Measurements from ENCODE around the gene GABRB2.

GABRB2 gene

GRCh38 chr5:161421067-161421466 lies 125.5 kb downstream of the GABRB2 start:
- no peak for DNase-seq
- H3K36me3 ChIP-seq: no peaks in the 10 kb centered on the region
- no peaks in the 10 kb centered on the region for H3K9me3 ChIP-seq
- TF ChIP-seq, protein P1, sequence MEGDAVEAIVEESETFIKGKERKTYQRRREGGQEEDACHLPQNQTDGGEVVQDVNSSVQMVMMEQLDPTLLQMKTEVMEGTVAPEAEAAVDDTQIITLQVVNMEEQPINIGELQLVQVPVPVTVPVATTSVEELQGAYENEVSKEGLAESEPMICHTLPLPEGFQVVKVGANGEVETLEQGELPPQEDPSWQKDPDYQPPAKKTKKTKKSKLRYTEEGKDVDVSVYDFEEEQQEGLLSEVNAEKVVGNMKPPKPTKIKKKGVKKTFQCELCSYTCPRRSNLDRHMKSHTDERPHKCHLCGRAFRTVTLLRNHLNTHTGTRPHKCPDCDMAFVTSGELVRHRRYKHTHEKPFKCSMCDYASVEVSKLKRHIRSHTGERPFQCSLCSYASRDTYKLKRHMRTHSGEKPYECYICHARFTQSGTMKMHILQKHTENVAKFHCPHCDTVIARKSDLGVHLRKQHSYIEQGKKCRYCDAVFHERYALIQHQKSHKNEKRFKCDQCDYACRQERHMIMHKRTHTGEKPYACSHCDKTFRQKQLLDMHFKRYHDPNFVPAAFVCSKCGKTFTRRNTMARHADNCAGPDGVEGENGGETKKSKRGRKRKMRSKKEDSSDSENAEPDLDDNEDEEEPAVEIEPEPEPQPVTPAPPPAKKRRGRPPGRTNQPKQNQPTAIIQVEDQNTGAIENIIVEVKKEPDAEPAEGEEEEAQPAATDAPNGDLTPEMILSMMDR (IDR thresholded peaks at IDR 0.05; ENCODE audit: low read depth, low read length): no peak
- no peaks in the 10 kb centered on the region for H3K4me1 ChIP-seq
- no peak overlapping the region for H3K4me3 ChIP-seq (ENCODE audit: low read depth, low read length)
- no peaks in the 10 kb centered on the region for H3K27me3 ChIP-seq

GRCh38 chr5:161420521-161420920 lies 126.0 kb downstream of the GABRB2 start:
- TF ChIP-seq, protein P1 (IDR thresholded peaks at IDR 0.05; ENCODE audit: low read depth, low read length): no peak
- no peak for DNase-seq
- Histone ChIP-seq H3K36me3 (no peaks in the 10 kb centered on the region), H3K4me1 (no peaks in the 10 kb centered on the region), H3K27me3 (no peaks in the 10 kb centered on the region), H3K4me3 (ENCODE audit: low read depth, low read length) (no peak overlapping the region), H3K9me3 (no peaks in the 10 kb centered on the region)

DNA sequence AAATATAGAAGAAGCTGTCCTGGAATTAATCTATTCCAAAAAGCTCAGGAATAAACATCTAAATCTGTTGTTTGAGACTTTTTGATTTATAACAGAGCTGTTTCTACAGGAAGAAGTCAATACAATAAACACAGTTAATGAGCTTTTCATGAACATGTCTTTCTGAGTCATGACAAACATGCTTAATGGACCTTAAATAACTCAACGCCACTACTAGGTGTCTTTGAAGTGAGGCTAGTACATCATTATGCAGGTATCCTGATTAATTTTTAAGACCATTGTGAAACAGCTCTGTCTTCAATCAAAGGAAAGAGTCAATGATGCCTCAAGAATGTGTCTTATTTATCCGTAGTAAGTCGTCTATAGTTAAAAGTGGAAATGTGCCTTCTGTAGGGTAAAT lies 131.6 kb downstream of the GABRB2 start:
- no peaks in the 10 kb centered on the region for H3K4me1 ChIP-seq
- DNase-seq: no peak
- H3K36me3 ChIP-seq: no peaks in the 10 kb centered on the region
- no peak overlapping the region for H3K4me3 ChIP-seq (ENCODE audit: low read depth, low read length)
- no peaks in the 10 kb centered on the region for H3K27me3 ChIP-seq
- TF ChIP-seq, protein P1 (IDR thresholded peaks at IDR 0.05; ENCODE audit: low read depth, low read length): no peak
- H3K9me3 ChIP-seq: no peaks in the 10 kb centered on the region

GRCh38 chr5:161414037-161414436 lies 132.5 kb downstream of the GABRB2 start:
- DNase-seq: no peak
- Histone ChIP-seq H3K9me3 (no peaks in the 10 kb centered on the region), H3K4me1 (no peaks in the 10 kb centered on the region), H3K27me3 (no peaks in the 10 kb centered on the region), H3K36me3 (no peaks in the 10 kb centered on the region), H3K4me3 (ENCODE audit: low read depth, low read length) (no peak overlapping the region)
- TF ChIP-seq, protein P1 (IDR thresholded peaks at IDR 0.05; ENCODE audit: low read depth, low read length): no peak

DNA sequence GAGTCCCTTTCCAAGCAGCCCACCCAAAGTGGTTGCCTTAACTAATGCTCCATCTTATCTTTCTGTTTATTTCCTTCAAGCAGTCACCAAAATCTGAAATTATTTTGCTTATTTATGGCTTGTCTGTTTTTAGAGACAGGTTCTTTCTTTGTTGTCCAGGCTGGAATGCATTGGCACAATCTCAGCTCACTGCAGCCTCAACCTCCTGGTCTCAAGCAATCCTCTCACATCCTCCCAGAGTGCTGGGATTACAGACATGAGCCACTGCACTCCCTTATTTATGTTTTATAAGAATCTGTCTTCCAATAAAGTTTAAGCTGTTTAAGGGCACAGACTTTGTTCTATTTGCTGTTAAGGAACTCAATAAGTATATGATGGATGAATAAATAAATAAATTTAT lies 133.7 kb downstream of the GABRB2 start:
- no peaks in the 10 kb centered on the region for H3K36me3 ChIP-seq
- H3K27me3 ChIP-seq: no peaks in the 10 kb centered on the region
- no peak overlapping the region for H3K4me3 ChIP-seq (ENCODE audit: low read depth, low read length)
- no peaks in the 10 kb centered on the region for H3K4me1 ChIP-seq
- no peak for DNase-seq
- TF ChIP-seq, protein P1 (IDR thresholded peaks at IDR 0.05; ENCODE audit: low read depth, low read length): no peak
- no peaks in the 10 kb centered on the region for H3K9me3 ChIP-seq

DNA sequence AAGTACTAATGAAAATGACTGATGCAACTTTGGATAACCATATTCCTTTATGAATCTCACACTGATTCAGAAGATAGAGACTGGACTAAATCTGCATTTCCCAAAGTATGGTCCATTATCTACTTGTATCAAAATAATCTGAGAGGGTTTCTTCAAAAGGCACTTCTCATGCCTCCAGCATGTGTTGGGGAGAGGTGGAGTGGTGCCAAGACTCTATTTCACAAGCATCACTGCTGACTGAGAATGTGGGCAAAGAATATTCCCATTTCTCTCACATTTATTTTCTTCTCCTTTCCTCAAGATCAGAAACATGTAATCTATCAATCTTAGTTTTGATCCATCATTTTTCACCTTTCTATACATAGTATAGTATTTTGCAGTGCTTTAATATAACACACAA lies 135.4 kb downstream of the GABRB2 start:
- H3K36me3 ChIP-seq: no peaks in the 10 kb centered on the region
- no peak for DNase-seq
- no peaks in the 10 kb centered on the region for H3K27me3 ChIP-seq
- H3K4me3 ChIP-seq (ENCODE audit: low read depth, low read length): no peak overlapping the region
- H3K4me1 ChIP-seq: no peaks in the 10 kb centered on the region
- TF ChIP-seq, protein P1 (IDR thresholded peaks at IDR 0.05; ENCODE audit: low read depth, low read length): no peak
- no peaks in the 10 kb centered on the region for H3K9me3 ChIP-seq

All from BE2C (cell line).